Neural progenitor cell (in vitro differentiated cells): ENCODE data around the gene UNC5A.

Experiments
- CTCF ChIP-seq: fragments of 200-600 bp; sonication (generic); IDR thresholded peaks from 2 replicates; pipeline ENCODE4 v1.5.1; 2017; ENCODE audit warnings: antibody characterized with exemption, mild to moderate bottlenecking
- EZH2 ChIP-seq: fragments of 200-600 bp; sonication (generic); IDR thresholded peaks from 2 replicates; pipeline ENCODE4 v1.6.1; 2017; ENCODE audit warnings: antibody characterized with exemption, mild to moderate bottlenecking, moderate library complexity
- EZH2phosphoT487 ChIP-seq: fragments of 200-600 bp; sonication (generic); IDR thresholded peaks from 2 replicates; pipeline ENCODE4 v1.6.1; 2017; ENCODE audit warnings: antibody characterized with exemption

GRCh38 chr5:176771102-176771845 is 39.1 kb upstream of the UNC5A start:
- TF ChIP-seq EZH2 (no peak), CTCF (no peak), EZH2phosphoT487 (no peak)
